ENCODE data around the gene ROBO1.

Gene ROBO1

DNA sequence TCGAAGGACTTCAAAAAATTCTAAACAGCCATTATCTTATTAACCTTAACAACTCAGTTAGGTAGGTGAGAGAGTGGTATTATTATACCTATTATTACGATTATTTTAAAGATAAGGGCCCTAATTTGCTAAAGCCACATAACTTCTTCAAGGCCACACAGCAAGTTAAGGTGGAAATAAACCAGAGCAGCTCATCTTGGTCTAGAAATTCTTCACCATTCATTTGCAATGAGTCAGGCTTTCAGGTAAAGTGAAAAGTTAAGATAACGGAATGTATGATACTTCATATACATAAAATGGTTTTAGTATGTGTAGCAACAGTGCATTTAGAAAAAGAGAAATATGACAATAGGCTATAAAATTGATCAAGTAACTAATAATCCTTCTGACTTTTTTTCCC lies 920.2 kb downstream of the ROBO1 start:
- CTCF ChIA-PET = no interaction called here
- no peak for DNase-seq (ENCODE audit: extremely low spot score)
- TF ChIP-seq HDGF (IDR thresholded peaks at IDR 0.05; ENCODE audit: borderline replicate concordance) (no peak), PKNOX1 (IDR thresholded peaks at IDR 0.05) (no peak), NFRKB (IDR thresholded peaks at IDR 0.05) (no peak), ARNT (IDR thresholded peaks at IDR 0.05) (no peak), CTBP1 (IDR thresholded peaks at IDR 0.05; ENCODE audit: borderline replicate concordance) (no peak), LEF1 (IDR thresholded peaks at IDR 0.05; ENCODE audit: borderline replicate concordance) (no peak)
- POLR2A ChIA-PET = no interaction called here

DNA sequence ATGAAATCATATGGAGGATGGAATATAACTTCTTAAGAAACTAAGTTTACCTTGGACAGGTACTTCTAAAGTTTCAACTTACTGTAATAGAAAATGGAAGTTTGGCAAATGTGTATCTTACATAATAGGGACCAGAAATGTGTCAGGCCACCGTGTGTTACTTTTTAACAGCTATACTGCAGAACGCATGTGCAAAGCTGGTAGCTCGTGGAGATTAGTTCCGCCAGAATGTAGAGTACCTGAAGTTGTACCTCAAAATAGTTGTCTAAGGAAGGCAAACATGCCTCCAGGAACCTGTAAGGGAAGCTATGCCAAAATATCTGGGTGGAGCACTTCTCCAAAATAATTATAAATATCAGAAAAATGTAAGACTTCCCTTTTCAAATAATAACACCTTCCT lies 920.6 kb downstream of the ROBO1 start:
- ChIA-PET CTCF (no interaction called here), POLR2A (no interaction called here)
- no peak for DNase-seq (ENCODE audit: extremely low spot score)
- TF ChIP-seq TARDBP (IDR thresholded peaks at IDR 0.05) = no peak
- no peak for TF ChIP-seq L3MBTL2 (conservative IDR thresholded peaks at IDR 0.05)
- TF ChIP-seq ZNF384 (IDR thresholded peaks at IDR 0.05) = no peak

- ChIA-PET POLR2A (no interaction called here), CTCF (no interaction called here)
- DNase-seq (ENCODE audit: extremely low spot score) = no peak
- TF ChIP-seq SUZ12 (IDR thresholded peaks at IDR 0.05) = no peak
- TF ChIP-seq FOXK2 (IDR thresholded peaks at IDR 0.05) = no peak
- no peak for TF ChIP-seq FOXA1 (IDR thresholded peaks at IDR 0.05)
Measured at GRCh38 chr3:78846718-78847117, 921.1 kb downstream of the ROBO1 start.

DNA sequence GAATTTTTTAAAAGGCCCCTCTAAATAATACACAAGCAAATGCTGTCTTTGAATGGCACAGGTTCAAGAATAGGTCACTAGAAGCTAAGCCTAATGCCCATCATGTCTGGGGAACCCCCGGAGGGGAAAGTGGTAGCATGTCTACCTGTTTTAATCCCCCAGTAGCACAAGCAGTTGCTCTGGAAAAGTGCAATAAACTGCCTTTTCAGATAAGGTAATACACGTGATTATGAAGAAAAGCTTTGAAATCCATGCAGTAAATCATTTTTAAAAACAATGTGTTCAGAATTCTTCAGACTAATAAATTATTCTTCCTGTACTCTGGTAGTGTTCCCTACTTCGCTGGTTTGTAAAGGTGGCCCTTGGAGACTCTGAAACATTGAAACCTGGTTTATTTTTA lies 922.2 kb downstream of the ROBO1 start:
- ChIA-PET POLR2A (no interaction called here), CTCF (no interaction called here)
- TF ChIP-seq CTBP1 (IDR thresholded peaks at IDR 0.05; ENCODE audit: borderline replicate concordance) (no peak; the same call in 1 of the 2 replicates), FOXA1 (IDR thresholded peaks at IDR 0.05) (no peak), L3MBTL2 (conservative IDR thresholded peaks at IDR 0.05) (no peak), ZNF384 (IDR thresholded peaks at IDR 0.05) (no peak), SP1 (IDR thresholded peaks at IDR 0.05) (no peak), PKNOX1 (IDR thresholded peaks at IDR 0.05) (no peak)
- no peak for DNase-seq (ENCODE audit: extremely low spot score)

DNA sequence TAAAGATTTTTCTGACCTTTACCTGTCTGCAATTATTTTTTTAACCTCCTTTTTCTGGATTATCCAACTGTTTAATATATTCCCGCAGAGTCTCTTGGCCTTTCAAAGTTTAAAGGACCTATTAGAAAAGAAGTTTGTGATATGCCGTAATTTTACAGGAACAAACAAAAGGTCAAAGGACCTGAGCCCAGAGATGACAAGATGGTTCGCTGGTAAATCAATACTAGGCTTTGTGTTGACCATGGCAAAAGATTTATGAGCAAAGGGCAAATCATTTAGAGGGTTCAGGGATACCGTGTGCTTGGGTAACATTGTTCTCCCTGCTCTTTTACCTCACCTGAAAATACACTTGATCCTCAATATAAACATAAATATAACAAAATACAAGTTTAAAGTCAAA lies 923.5 kb downstream of the ROBO1 start:
- DNase-seq (ENCODE audit: extremely low spot score) = no peak
- POLR2A ChIA-PET = no interaction called here
- CTCF ChIA-PET = no interaction called here
- no peak for TF ChIP-seq CTBP1 (IDR thresholded peaks at IDR 0.05; ENCODE audit: borderline replicate concordance)
- TF ChIP-seq ARNT (IDR thresholded peaks at IDR 0.05) = no peak
- no peak for TF ChIP-seq ZNF384 (IDR thresholded peaks at IDR 0.05)
- TF ChIP-seq LEF1 (IDR thresholded peaks at IDR 0.05; ENCODE audit: borderline replicate concordance) = no peak
- TF ChIP-seq L3MBTL2 (conservative IDR thresholded peaks at IDR 0.05) = no peak
- no peak for TF ChIP-seq TARDBP (IDR thresholded peaks at IDR 0.05)
- no peak for TF ChIP-seq NFRKB (IDR thresholded peaks at IDR 0.05)
- no peak for TF ChIP-seq FOXK2 (IDR thresholded peaks at IDR 0.05)
- no peak for TF ChIP-seq BHLHE40 (IDR thresholded peaks at IDR 0.05; ENCODE audit: borderline replicate concordance)
- no peak; the same call in 1 of the 2 replicates for TF ChIP-seq PKNOX1 (IDR thresholded peaks at IDR 0.05)
- TF ChIP-seq FOXA1 (IDR thresholded peaks at IDR 0.05) = no peak
- no peak for TF ChIP-seq ELF4 (IDR thresholded peaks at IDR 0.05)
- no peak for TF ChIP-seq HDGF (IDR thresholded peaks at IDR 0.05; ENCODE audit: borderline replicate concordance)
- TF ChIP-seq FOXM1 (IDR thresholded peaks at IDR 0.05; ENCODE audit: borderline replicate concordance) = no peak
- TF ChIP-seq SUZ12 (IDR thresholded peaks at IDR 0.05) = no peak
- no peak for TF ChIP-seq SP1 (IDR thresholded peaks at IDR 0.05)

GRCh38 chr3:78839693-78840092 lies 928.1 kb downstream of the ROBO1 start:
- TF ChIP-seq FOXA1 (IDR thresholded peaks at IDR 0.05) (no peak), PKNOX1 (IDR thresholded peaks at IDR 0.05) (no peak), SP1 (IDR thresholded peaks at IDR 0.05) (no peak), SUZ12 (IDR thresholded peaks at IDR 0.05) (no peak), NFRKB (IDR thresholded peaks at IDR 0.05) (no peak), TARDBP (IDR thresholded peaks at IDR 0.05) (no peak), BHLHE40 (IDR thresholded peaks at IDR 0.05; ENCODE audit: borderline replicate concordance) (no peak), ELF4 (IDR thresholded peaks at IDR 0.05) (no peak)
- no peak for DNase-seq (ENCODE audit: extremely low spot score)
- ChIA-PET CTCF (no interaction called here), POLR2A (no interaction called here)

- ChIA-PET POLR2A (no interaction called here), CTCF (no interaction called here)
- TF ChIP-seq ARNT (IDR thresholded peaks at IDR 0.05) (no peak), FOXK2 (IDR thresholded peaks at IDR 0.05) (no peak), HDGF (IDR thresholded peaks at IDR 0.05; ENCODE audit: borderline replicate concordance) (no peak), TARDBP (IDR thresholded peaks at IDR 0.05) (no peak), ELF4 (IDR thresholded peaks at IDR 0.05) (no peak)
- DNase-seq (ENCODE audit: extremely low spot score) = no peak
Measured at GRCh38 chr3:78838362-78838761, 929.4 kb downstream of the ROBO1 start.
